Thymus (tissue), 11 donors: Measurements from ENCODE around the gene UTS2B. TPM values are rescaled to one million over a fixed set of nuclear protein-coding genes. Genes with fewer than 3 reads are reported as not detected.
"Not testable (repeated sequence)": the region's sequence is repeated elsewhere in the genome, so short reads cannot be mapped to it uniquely, and the experiment has no call there.

Source experiments
- DNase-seq, 9 donors: peaks; one replicate each; pipeline ENCODE4 v3.0.0-alpha.2; 2013; ENCODE audit warnings: low spot score in 9 of 9, low read depth in 6 of 9, missing footprints in 1 of 9
- H3K27ac ChIP-seq, 2 donors: one replicate each; pipeline ENCODE4 v1.5.1; 2013; ENCODE audit warnings: control low read depth in 1 of 2, low read depth in 1 of 2, low read length in 1 of 2, mild to moderate bottlenecking in 1 of 2, moderate library complexity in 1 of 2
- H3K27me3 ChIP-seq, 2 donors: one replicate each; pipeline ENCODE4 v1.5.1; 2013; ENCODE audit warnings: low read length in 1 of 2; ENCODE audit not compliant: control insufficient read depth in 2 of 2, insufficient read depth in 1 of 2
- H3K36me3 ChIP-seq, 2 donors: one replicate each; pipeline ENCODE4 v1.5.1; 2013; ENCODE audit warnings: low read length in 1 of 2, mild to moderate bottlenecking in 1 of 2, moderate library complexity in 1 of 2; ENCODE audit not compliant: control insufficient read depth in 2 of 2, insufficient read depth in 2 of 2
- H3K4me1 ChIP-seq, 2 donors: one replicate each; pipeline ENCODE4 v1.5.1; 2013; ENCODE audit warnings: low read length in 2 of 2; ENCODE audit not compliant: control insufficient read depth in 2 of 2, insufficient read depth in 2 of 2
- H3K4me3 ChIP-seq, 2 donors: one replicate each; pipeline ENCODE4 v1.5.1; 2013; ENCODE audit warnings: low read length in 2 of 2, control low read depth in 1 of 2, mild to moderate bottlenecking in 1 of 2
- H3K9me3 ChIP-seq, 2 donors: one replicate each; pipeline ENCODE4 v1.5.1; 2013; ENCODE audit warnings: low read length in 1 of 2, mild to moderate bottlenecking in 1 of 2; ENCODE audit not compliant: control insufficient read depth in 2 of 2, insufficient read depth in 1 of 2
- WGBS: extraction: QIAGEN DNeasy Blood & Tissue Kit; methylation state at CpG from one replicate; pipeline ENCODE4 v1.1.7; 2013; 5-methylcytosine and 5-hydroxymethylcytosine counted together
- polyA plus RNA-seq: library from polyadenylated mRNA; stranded (reverse); fragments of 200-250 nt; gene quantifications from one replicate; pipeline ENCODE4 v1.2.3, GENCODE V29; 2013
- total RNA-seq: library from RNA; stranded (reverse); fragments of 120-200 nt; gene quantifications from one replicate; pipeline ENCODE4 v1.2.4, GENCODE V29; 2013
- donor health status: healthy.

Gene UTS2B
- total and polyA plus RNA-seq, 2 donors = 0.09 to 0.16 TPM

- no peaks in the 10 kb centered on the region for H3K27me3 ChIP-seq
- H3K36me3 ChIP-seq = no peaks in the 10 kb centered on the region
- WGBS = 100% methylated on average over 1 of the region's 1 CpG
- H3K9me3 ChIP-seq = no peaks in the 10 kb centered on the region
- H3K27ac ChIP-seq = no peak overlapping the region
- no peak overlapping the region for H3K4me3 ChIP-seq
- H3K4me1 ChIP-seq = peaks cover 0 to 5% of the 10 kb centered on the region in 2 donors
- DNase-seq = no peak
Measured at GRCh38 chr3:191246630-191247029, 83.7 kb downstream of the UTS2B start.

GRCh38 chr3:191246034-191246433 is 84.3 kb downstream of the UTS2B start:
- H3K4me3 ChIP-seq, H3K9me3 ChIP-seq, H3K36me3 ChIP-seq, H3K27me3 ChIP-seq, H3K4me1 ChIP-seq, H3K27ac ChIP-seq: not testable (repeated sequence)
- peak; percentile 4 to 73 (median 40) for DNase-seq
- WGBS = 7% methylated on average over 5 of the region's 5 CpGs

GRCh38 chr3:191244242-191244867 is 86.0 kb downstream of the UTS2B start:
- H3K27ac ChIP-seq = no peak overlapping the region
- no peak overlapping the region for H3K4me3 ChIP-seq
- DNase-seq = peak in 1 of 9 donors; percentile 22

GRCh38 chr3:191240486-191240885 is 89.8 kb downstream of the UTS2B start:
- Histone ChIP-seq H3K4me1 (no peaks in the 10 kb centered on the region), H3K9me3 (no peaks in the 10 kb centered on the region), H3K4me3 (no peak overlapping the region), H3K27me3 (no peaks in the 10 kb centered on the region), H3K36me3 (no peaks in the 10 kb centered on the region), H3K27ac (no peak overlapping the region)
- WGBS = 94% methylated on average over 5 of the region's 5 CpGs
- DNase-seq = no peak

More at GRCh38 chr3:191244242-191244867, 86.0 kb downstream of the UTS2B start:
- Histone ChIP-seq H3K4me1 (peaks cover 0 to 5% of the 10 kb centered on the region in 2 donors), H3K9me3 (no peaks in the 10 kb centered on the region), H3K36me3 (no peaks in the 10 kb centered on the region), H3K27me3 (no peaks in the 10 kb centered on the region)
- 41% methylated on average over 2 of the region's 2 CpGs for WGBS

- H3K4me1 ChIP-seq = no peaks in the 10 kb centered on the region
- DNase-seq = no peak
- H3K9me3 ChIP-seq = no peaks in the 10 kb centered on the region
- no peak overlapping the region for H3K27ac ChIP-seq
- 18% methylated on average over 1 of the region's 1 CpG for WGBS
- no peak overlapping the region for H3K4me3 ChIP-seq
- no peaks in the 10 kb centered on the region for H3K27me3 ChIP-seq
- no peaks in the 10 kb centered on the region for H3K36me3 ChIP-seq
Measured at GRCh38 chr3:191239407-191240031, 90.8 kb downstream of the UTS2B start.

GRCh38 chr3:191238321-191238817 is 92.0 kb downstream of the UTS2B start:
- 92% methylated on average over 4 of the region's 4 CpGs for WGBS
- Histone ChIP-seq H3K36me3 (no peaks in the 10 kb centered on the region), H3K4me3 (no peak overlapping the region), H3K27me3 (no peaks in the 10 kb centered on the region), H3K4me1 (no peaks in the 10 kb centered on the region), H3K27ac (no peak overlapping the region), H3K9me3 (no peaks in the 10 kb centered on the region)
- DNase-seq = no peak

- WGBS = 97% methylated on average over 5 of the region's 5 CpGs
- no peak overlapping the region for H3K27ac ChIP-seq
- no peak for DNase-seq
- H3K36me3 ChIP-seq = no peaks in the 10 kb centered on the region
- H3K9me3 ChIP-seq = no peaks in the 10 kb centered on the region
- no peaks in the 10 kb centered on the region for H3K27me3 ChIP-seq
- H3K4me1 ChIP-seq = no peaks in the 10 kb centered on the region
- H3K4me3 ChIP-seq = no peak overlapping the region
Measured at GRCh38 chr3:191237047-191237882, 93.1 kb downstream of the UTS2B start.

- Histone ChIP-seq H3K4me1 (no peaks in the 10 kb centered on the region), H3K36me3 (no peaks in the 10 kb centered on the region), H3K27ac (no peak overlapping the region), H3K27me3 (no peaks in the 10 kb centered on the region), H3K4me3 (no peak overlapping the region), H3K9me3 (no peaks in the 10 kb centered on the region)
- WGBS = 95% methylated on average over 3 of the region's 3 CpGs
- no peak for DNase-seq
Measured at GRCh38 chr3:191236646-191237045, 93.7 kb downstream of the UTS2B start.
